Measurements from ENCODE around the gene SEMA4A. TPM values are rescaled to one million over a fixed set of nuclear protein-coding genes. Genes with fewer than 3 reads are reported as not detected.
A peak's percentile ranks its signal among the peaks of the same experiment; 100 is the strongest.
"Not testable (repeated sequence)": the region's sequence is repeated elsewhere in the genome, so short reads cannot be mapped to it uniquely, and the experiment has no call there.

Gene SEMA4A
- total and polyA plus RNA-seq, 4 donors: 1.1 to 3.5 (median 1.7) TPM

DNA sequence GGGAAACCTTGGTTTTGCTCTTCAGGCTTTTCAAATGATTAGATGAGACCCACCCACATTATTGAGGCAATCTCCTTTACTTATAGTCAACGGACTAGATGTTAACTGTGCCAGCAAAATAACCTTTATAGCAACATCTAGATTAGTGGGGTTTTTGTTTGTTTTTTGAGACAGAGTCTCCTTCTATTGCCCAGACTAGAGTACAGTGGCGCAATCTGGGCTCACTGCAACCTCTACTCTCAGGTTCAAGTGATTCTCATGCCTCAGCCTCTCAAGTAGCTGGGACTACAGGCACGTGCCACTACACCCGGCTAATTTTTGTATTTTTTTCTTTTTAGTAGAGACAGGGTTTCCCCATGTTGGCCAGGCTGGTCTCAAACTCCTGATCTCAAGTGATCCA, 36.9 kb downstream of the SEMA4A start:
- not testable (repeated sequence) for DNase-seq (ENCODE audit: low spot score); H3K36me3 ChIP-seq (ENCODE audit: control insufficient read depth in 4 of 4, insufficient read depth in 3 of 4, low read depth in 1 of 4, low read length in 3 of 4); H3K4me1 ChIP-seq (ENCODE audit: control insufficient read depth in 4 of 4, insufficient read depth in 4 of 4, low read length in 3 of 4); H3K9me3 ChIP-seq (ENCODE audit: control insufficient read depth in 4 of 4, low read length in 3 of 4); H3K4me3 ChIP-seq (ENCODE audit: low read depth in 1 of 3, low read length in 3 of 3); H3K27ac ChIP-seq (ENCODE audit: low read depth in 1 of 2, low read length in 2 of 2); H3K9ac ChIP-seq (ENCODE audit: low read depth in 1 of 2, low read length in 2 of 2); H3K27me3 ChIP-seq (ENCODE audit: control insufficient read depth in 4 of 4, insufficient read depth in 4 of 4, low read length in 3 of 4)
- WGBS: 80% methylated on average over 4 of the region's 4 CpGs
- TF ChIP-seq HNF4A (conservative IDR thresholded peaks at IDR 0.05): peak in 1 of 2 donors; percentile 22

DNA sequence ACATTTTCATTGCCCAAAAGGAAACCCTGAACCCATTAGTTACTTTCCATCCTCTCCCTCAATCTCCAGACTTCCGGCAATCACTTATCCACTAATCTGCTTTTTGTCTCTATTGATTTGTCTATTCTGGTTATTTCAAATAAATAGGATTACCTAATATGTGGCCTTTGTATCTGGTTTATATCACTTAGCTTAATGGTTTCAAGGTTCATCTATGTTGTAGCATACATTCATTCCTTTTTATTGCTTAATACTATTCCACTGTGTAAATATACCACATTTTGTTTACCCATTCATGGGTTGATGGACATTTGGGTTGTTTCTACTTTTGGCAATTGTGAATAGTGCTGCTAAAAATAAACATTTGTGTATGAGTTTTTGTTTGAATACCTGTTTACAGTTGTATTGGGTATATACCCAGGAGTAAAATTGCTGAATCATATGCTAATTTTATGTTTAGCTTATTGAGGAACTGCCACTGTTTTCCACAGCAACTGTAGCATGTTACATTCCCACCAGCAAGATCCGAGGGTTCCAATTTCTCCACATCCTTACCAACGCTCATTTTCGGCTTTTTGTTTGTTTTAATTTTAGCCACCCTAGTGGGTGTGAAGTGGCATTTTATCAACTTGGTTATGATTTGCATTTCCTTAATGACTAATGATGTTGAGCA, 38.0 kb downstream of the SEMA4A start:
- peaks cover 0 to 4% (median under 1%) of the 10 kb centered on the region in 4 donors for H3K9me3 ChIP-seq (ENCODE audit: control insufficient read depth in 4 of 4, low read length in 3 of 4)
- TF ChIP-seq FOXA2 (IDR thresholded peaks at IDR 0.05): peak; percentile 89
- TF ChIP-seq RAD21 (IDR thresholded peaks at IDR 0.05): peak; percentile 20 to 21
- peak; percentile 31 to 60 for TF ChIP-seq GABPA (IDR thresholded peaks at IDR 0.05 in 1 of 2, conservative IDR thresholded peaks at IDR 0.05 in 1 of 2)
- TF ChIP-seq, protein P1, sequence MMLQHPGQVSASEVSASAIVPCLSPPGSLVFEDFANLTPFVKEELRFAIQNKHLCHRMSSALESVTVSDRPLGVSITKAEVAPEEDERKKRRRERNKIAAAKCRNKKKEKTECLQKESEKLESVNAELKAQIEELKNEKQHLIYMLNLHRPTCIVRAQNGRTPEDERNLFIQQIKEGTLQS (IDR thresholded peaks at IDR 0.05): no peak
- TF ChIP-seq SP1 (IDR thresholded peaks at IDR 0.05): peak; percentile 87
- TF ChIP-seq, protein P2, sequence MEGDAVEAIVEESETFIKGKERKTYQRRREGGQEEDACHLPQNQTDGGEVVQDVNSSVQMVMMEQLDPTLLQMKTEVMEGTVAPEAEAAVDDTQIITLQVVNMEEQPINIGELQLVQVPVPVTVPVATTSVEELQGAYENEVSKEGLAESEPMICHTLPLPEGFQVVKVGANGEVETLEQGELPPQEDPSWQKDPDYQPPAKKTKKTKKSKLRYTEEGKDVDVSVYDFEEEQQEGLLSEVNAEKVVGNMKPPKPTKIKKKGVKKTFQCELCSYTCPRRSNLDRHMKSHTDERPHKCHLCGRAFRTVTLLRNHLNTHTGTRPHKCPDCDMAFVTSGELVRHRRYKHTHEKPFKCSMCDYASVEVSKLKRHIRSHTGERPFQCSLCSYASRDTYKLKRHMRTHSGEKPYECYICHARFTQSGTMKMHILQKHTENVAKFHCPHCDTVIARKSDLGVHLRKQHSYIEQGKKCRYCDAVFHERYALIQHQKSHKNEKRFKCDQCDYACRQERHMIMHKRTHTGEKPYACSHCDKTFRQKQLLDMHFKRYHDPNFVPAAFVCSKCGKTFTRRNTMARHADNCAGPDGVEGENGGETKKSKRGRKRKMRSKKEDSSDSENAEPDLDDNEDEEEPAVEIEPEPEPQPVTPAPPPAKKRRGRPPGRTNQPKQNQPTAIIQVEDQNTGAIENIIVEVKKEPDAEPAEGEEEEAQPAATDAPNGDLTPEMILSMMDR (IDR thresholded peaks at IDR 0.05; ENCODE audit: low read depth, low read length, missing input control): no peak
- TF ChIP-seq, protein P3, sequence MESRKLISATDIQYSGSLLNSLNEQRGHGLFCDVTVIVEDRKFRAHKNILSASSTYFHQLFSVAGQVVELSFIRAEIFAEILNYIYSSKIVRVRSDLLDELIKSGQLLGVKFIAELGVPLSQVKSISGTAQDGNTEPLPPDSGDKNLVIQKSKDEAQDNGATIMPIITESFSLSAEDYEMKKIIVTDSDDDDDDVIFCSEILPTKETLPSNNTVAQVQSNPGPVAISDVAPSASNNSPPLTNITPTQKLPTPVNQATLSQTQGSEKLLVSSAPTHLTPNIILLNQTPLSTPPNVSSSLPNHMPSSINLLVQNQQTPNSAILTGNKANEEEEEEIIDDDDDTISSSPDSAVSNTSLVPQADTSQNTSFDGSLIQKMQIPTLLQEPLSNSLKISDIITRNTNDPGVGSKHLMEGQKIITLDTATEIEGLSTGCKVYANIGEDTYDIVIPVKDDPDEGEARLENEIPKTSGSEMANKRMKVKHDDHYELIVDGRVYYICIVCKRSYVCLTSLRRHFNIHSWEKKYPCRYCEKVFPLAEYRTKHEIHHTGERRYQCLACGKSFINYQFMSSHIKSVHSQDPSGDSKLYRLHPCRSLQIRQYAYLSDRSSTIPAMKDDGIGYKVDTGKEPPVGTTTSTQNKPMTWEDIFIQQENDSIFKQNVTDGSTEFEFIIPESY (IDR thresholded peaks at IDR 0.05): peak; percentile 77
- TF ChIP-seq, protein P4, sequence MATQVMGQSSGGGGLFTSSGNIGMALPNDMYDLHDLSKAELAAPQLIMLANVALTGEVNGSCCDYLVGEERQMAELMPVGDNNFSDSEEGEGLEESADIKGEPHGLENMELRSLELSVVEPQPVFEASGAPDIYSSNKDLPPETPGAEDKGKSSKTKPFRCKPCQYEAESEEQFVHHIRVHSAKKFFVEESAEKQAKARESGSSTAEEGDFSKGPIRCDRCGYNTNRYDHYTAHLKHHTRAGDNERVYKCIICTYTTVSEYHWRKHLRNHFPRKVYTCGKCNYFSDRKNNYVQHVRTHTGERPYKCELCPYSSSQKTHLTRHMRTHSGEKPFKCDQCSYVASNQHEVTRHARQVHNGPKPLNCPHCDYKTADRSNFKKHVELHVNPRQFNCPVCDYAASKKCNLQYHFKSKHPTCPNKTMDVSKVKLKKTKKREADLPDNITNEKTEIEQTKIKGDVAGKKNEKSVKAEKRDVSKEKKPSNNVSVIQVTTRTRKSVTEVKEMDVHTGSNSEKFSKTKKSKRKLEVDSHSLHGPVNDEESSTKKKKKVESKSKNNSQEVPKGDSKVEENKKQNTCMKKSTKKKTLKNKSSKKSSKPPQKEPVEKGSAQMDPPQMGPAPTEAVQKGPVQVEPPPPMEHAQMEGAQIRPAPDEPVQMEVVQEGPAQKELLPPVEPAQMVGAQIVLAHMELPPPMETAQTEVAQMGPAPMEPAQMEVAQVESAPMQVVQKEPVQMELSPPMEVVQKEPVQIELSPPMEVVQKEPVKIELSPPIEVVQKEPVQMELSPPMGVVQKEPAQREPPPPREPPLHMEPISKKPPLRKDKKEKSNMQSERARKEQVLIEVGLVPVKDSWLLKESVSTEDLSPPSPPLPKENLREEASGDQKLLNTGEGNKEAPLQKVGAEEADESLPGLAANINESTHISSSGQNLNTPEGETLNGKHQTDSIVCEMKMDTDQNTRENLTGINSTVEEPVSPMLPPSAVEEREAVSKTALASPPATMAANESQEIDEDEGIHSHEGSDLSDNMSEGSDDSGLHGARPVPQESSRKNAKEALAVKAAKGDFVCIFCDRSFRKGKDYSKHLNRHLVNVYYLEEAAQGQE (IDR thresholded peaks at IDR 0.05): peak; percentile 13
- peak; percentile 36 for TF ChIP-seq NR2F2 (IDR thresholded peaks at IDR 0.05)
- peak; percentile 51 for TF ChIP-seq YY1 (IDR thresholded peaks at IDR 0.05)
- TF ChIP-seq HNF4A (conservative IDR thresholded peaks at IDR 0.05): peak; percentile 96 to 97
- TF ChIP-seq TAF1 (conservative IDR thresholded peaks at IDR 0.05): no peak
- peak; percentile 60 to 67 for TF ChIP-seq JUND (IDR thresholded peaks at IDR 0.05)
- peak; percentile 68 to 80 for TF ChIP-seq RXRA (IDR thresholded peaks at IDR 0.05)
- TF ChIP-seq EGR1 (IDR thresholded peaks at IDR 0.05; ENCODE audit: low read depth in 2 of 2): no peak
- TF ChIP-seq FOXA1 (IDR thresholded peaks at IDR 0.05): no peak
- TF ChIP-seq, protein P5, sequence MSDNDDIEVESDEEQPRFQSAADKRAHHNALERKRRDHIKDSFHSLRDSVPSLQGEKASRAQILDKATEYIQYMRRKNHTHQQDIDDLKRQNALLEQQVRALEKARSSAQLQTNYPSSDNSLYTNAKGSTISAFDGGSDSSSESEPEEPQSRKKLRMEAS (IDR thresholded peaks at IDR 0.05): no peak
- peak; percentile 84 for TF ChIP-seq HNF4G (IDR thresholded peaks at IDR 0.05)
- no peak overlapping the region for H3K4me3 ChIP-seq (ENCODE audit: low read depth in 1 of 3, low read length in 3 of 3)
- H3K4me1 ChIP-seq (ENCODE audit: control insufficient read depth in 4 of 4, insufficient read depth in 4 of 4, low read length in 3 of 4): peaks cover 6 to 21% (median 19%) of the 10 kb centered on the region in 4 donors
- H3K27me3 ChIP-seq (ENCODE audit: control insufficient read depth in 4 of 4, insufficient read depth in 4 of 4, low read length in 3 of 4): no peaks in the 10 kb centered on the region
- H3K9ac ChIP-seq (ENCODE audit: low read depth in 1 of 2, low read length in 2 of 2): no peak overlapping the region
- peak overlapping the region in 1 of 2 donors; percentile 26 for H3K27ac ChIP-seq (ENCODE audit: low read depth in 1 of 2, low read length in 2 of 2)
- DNase-seq (ENCODE audit: low spot score): no peak
- WGBS: 76% methylated on average over 4 of the region's 4 CpGs
- H3K36me3 ChIP-seq (ENCODE audit: control insufficient read depth in 4 of 4, insufficient read depth in 3 of 4, low read depth in 1 of 4, low read length in 3 of 4): no peaks in the 10 kb centered on the region
